Measurements from ENCODE around the gene MAP3K3. TPM values are rescaled to one million over a fixed set of nuclear protein-coding genes. Genes with fewer than 3 reads are reported as not detected.

The MAP3K3 gene
- total and polyA plus RNA-seq, 2 experiments from 2014 or later, result 6.1 to 24.6 TPM

DNA sequence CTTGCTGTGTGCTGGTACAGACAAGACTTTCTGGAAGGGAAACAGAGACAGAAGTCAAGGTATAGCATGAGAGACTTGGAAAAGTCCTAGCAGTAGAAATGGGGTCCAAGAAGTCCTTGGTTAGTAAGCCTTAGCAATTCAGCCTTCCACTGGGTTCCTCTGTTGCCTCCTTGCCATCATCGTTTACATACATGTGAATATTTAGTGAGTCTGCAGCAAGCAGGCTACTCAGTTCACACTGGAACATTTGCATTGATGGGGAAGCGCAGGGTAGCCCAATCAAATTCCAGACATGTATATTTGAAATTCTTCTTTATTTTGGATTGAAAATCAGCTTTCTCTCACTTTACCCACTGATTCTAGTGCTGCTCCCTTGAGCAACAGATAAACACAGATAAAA is 50.6 kb downstream of the MAP3K3 start:
- DNase-seq (ENCODE audit: low spot score) (peak; percentile 14), ATAC-seq (no peak; the same call in 2 of the 3 replicates)
- H3F3A ChIP-seq (replicated peaks; ENCODE audit: low read depth), result no peaks in the 10 kb centered on the region
- H4K20me1 ChIP-seq (replicated peaks; ENCODE audit: insufficient read depth), result peaks cover 5% of the 10 kb centered on the region; the same call in 1 of the 2 replicates
- H3K4me1 ChIP-seq (ENCODE audit: insufficient read depth), result peaks cover 34% of the 10 kb centered on the region
- H2AFZ ChIP-seq, result no peak overlapping the region
- Mint-ChIP-seq H3K27me3 (ENCODE audit: insufficient read depth, low read depth, poor library complexity) (no peaks in the 10 kb centered on the region), H3K9me3 (no peaks in the 10 kb centered on the region), H3K36me3 (ENCODE audit: low read depth) (no peaks in the 10 kb centered on the region; the same call in 2 of the 3 replicates), H3K4me1 (peaks cover 35% of the 10 kb centered on the region), H3K27ac (no peak overlapping the region), H3K4me3 (no peak overlapping the region; the same call in 2 of the 3 replicates)
- TF ChIP-seq EZH2 (IDR thresholded peaks at IDR 0.05; ENCODE audit: low read depth, unreplicated experiment) (no peak), ZNF114 (CRISPR knock-in tag; IDR thresholded peaks at IDR 0.05) (no peak), EZH2phosphoT487 (IDR thresholded peaks at IDR 0.05; ENCODE audit: unreplicated experiment) (no peak), NANOG (IDR thresholded peaks at IDR 0.05; ENCODE audit: borderline replicate concordance) (no peak), STAT1 (IDR thresholded peaks at IDR 0.05; ENCODE audit: unreplicated experiment) (no peak), POLR2AphosphoS5 (IDR thresholded peaks at IDR 0.05; ENCODE audit: low read depth) (no peak), JUNB (IDR thresholded peaks at IDR 0.05; ENCODE audit: unreplicated experiment) (no peak), ZNF331 (CRISPR knock-in tag; IDR thresholded peaks at IDR 0.05; ENCODE audit: low read depth) (no peak), CREB1 (CRISPR knock-in tag; IDR thresholded peaks at IDR 0.05; ENCODE audit: low read depth) (no peak)
- TF ChIP-seq, protein P1, sequence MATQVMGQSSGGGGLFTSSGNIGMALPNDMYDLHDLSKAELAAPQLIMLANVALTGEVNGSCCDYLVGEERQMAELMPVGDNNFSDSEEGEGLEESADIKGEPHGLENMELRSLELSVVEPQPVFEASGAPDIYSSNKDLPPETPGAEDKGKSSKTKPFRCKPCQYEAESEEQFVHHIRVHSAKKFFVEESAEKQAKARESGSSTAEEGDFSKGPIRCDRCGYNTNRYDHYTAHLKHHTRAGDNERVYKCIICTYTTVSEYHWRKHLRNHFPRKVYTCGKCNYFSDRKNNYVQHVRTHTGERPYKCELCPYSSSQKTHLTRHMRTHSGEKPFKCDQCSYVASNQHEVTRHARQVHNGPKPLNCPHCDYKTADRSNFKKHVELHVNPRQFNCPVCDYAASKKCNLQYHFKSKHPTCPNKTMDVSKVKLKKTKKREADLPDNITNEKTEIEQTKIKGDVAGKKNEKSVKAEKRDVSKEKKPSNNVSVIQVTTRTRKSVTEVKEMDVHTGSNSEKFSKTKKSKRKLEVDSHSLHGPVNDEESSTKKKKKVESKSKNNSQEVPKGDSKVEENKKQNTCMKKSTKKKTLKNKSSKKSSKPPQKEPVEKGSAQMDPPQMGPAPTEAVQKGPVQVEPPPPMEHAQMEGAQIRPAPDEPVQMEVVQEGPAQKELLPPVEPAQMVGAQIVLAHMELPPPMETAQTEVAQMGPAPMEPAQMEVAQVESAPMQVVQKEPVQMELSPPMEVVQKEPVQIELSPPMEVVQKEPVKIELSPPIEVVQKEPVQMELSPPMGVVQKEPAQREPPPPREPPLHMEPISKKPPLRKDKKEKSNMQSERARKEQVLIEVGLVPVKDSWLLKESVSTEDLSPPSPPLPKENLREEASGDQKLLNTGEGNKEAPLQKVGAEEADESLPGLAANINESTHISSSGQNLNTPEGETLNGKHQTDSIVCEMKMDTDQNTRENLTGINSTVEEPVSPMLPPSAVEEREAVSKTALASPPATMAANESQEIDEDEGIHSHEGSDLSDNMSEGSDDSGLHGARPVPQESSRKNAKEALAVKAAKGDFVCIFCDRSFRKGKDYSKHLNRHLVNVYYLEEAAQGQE (IDR thresholded peaks at IDR 0.05; ENCODE audit: unreplicated experiment), result no peak
- TF ChIP-seq, protein P2, sequence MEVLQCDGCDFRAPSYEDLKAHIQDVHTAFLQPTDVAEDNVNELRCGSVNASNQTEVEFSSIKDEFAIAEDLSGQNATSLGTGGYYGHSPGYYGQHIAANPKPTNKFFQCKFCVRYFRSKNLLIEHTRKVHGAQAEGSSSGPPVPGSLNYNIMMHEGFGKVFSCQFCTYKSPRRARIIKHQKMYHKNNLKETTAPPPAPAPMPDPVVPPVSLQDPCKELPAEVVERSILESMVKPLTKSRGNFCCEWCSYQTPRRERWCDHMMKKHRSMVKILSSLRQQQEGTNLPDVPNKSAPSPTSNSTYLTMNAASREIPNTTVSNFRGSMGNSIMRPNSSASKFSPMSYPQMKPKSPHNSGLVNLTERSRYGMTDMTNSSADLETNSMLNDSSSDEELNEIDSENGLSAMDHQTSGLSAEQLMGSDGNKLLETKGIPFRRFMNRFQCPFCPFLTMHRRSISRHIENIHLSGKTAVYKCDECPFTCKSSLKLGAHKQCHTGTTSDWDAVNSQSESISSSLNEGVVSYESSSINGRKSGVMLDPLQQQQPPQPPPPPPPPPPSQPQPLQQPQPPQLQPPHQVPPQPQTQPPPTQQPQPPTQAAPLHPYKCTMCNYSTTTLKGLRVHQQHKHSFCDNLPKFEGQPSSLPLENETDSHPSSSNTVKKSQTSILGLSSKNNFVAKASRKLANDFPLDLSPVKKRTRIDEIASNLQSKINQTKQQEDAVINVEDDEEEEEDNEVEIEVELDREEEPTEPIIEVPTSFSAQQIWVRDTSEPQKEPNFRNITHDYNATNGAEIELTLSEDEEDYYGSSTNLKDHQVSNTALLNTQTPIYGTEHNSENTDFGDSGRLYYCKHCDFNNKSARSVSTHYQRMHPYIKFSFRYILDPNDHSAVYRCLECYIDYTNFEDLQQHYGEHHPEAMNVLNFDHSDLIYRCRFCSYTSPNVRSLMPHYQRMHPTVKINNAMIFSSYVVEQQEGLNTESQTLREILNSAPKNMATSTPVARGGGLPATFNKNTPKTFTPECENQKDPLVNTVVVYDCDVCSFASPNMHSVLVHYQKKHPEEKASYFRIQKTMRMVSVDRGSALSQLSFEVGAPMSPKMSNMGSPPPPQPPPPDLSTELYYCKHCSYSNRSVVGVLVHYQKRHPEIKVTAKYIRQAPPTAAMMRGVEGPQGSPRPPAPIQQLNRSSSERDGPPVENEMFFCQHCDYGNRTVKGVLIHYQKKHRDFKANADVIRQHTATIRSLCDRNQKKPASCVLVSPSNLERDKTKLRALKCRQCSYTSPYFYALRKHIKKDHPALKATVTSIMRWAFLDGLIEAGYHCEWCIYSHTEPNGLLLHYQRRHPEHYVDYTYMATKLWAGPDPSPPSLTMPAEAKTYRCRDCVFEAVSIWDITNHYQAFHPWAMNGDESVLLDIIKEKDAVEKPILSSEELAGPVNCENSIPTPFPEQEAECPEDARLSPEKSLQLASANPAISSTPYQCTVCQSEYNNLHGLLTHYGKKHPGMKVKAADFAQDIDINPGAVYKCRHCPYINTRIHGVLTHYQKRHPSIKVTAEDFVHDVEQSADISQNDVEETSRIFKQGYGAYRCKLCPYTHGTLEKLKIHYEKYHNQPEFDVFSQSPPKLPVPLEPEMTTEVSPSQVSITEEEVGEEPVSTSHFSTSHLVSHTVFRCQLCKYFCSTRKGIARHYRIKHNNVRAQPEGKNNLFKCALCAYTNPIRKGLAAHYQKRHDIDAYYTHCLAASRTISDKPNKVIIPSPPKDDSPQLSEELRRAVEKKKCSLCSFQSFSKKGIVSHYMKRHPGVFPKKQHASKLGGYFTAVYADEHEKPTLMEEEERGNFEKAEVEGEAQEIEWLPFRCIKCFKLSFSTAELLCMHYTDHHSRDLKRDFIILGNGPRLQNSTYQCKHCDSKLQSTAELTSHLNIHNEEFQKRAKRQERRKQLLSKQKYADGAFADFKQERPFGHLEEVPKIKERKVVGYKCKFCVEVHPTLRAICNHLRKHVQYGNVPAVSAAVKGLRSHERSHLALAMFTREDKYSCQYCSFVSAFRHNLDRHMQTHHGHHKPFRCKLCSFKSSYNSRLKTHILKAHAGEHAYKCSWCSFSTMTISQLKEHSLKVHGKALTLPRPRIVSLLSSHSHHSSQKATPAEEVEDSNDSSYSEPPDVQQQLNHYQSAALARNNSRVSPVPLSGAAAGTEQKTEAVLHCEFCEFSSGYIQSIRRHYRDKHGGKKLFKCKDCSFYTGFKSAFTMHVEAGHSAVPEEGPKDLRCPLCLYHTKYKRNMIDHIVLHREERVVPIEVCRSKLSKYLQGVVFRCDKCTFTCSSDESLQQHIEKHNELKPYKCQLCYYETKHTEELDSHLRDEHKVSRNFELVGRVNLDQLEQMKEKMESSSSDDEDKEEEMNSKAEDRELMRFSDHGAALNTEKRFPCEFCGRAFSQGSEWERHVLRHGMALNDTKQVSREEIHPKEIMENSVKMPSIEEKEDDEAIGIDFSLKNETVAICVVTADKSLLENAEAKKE (CRISPR knock-in tag; IDR thresholded peaks at IDR 0.05), result no peak
- TF ChIP-seq, protein P3, sequence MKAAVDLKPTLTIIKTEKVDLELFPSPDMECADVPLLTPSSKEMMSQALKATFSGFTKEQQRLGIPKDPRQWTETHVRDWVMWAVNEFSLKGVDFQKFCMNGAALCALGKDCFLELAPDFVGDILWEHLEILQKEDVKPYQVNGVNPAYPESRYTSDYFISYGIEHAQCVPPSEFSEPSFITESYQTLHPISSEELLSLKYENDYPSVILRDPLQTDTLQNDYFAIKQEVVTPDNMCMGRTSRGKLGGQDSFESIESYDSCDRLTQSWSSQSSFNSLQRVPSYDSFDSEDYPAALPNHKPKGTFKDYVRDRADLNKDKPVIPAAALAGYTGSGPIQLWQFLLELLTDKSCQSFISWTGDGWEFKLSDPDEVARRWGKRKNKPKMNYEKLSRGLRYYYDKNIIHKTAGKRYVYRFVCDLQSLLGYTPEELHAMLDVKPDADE (IDR thresholded peaks at IDR 0.05), result no peak
- TF ChIP-seq, protein P4, sequence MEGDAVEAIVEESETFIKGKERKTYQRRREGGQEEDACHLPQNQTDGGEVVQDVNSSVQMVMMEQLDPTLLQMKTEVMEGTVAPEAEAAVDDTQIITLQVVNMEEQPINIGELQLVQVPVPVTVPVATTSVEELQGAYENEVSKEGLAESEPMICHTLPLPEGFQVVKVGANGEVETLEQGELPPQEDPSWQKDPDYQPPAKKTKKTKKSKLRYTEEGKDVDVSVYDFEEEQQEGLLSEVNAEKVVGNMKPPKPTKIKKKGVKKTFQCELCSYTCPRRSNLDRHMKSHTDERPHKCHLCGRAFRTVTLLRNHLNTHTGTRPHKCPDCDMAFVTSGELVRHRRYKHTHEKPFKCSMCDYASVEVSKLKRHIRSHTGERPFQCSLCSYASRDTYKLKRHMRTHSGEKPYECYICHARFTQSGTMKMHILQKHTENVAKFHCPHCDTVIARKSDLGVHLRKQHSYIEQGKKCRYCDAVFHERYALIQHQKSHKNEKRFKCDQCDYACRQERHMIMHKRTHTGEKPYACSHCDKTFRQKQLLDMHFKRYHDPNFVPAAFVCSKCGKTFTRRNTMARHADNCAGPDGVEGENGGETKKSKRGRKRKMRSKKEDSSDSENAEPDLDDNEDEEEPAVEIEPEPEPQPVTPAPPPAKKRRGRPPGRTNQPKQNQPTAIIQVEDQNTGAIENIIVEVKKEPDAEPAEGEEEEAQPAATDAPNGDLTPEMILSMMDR (conservative IDR thresholded peaks at IDR 0.05; ENCODE audit: low read depth in 2 of 2), result no peak
- no peaks in the 10 kb centered on the region for H3K79me2 ChIP-seq (replicated peaks; ENCODE audit: insufficient read depth)
- H3K27me3 ChIP-seq (ENCODE audit: insufficient read depth), result no peaks in the 10 kb centered on the region
- H3K36me3 ChIP-seq (ENCODE audit: insufficient read depth), result no peaks in the 10 kb centered on the region
- no peak overlapping the region for H3K4me3 ChIP-seq
- no peaks in the 10 kb centered on the region for H3K9me2 ChIP-seq (ENCODE audit: insufficient read depth)
- H3K4me2 ChIP-seq, result no peak overlapping the region
- H3K27ac ChIP-seq (ENCODE audit: low read depth), result peak overlapping the region; percentile 78; the same call in 1 of the 2 replicates
